HG03439 (cell line): ENCODE measurements around the gene KNDC1.

Experiments used
- ATAC-seq: cut with Tn5 transposase; IDR thresholded peaks from one replicate; pipeline ENCODE4 v1.9.1; 2021; ENCODE audit warnings: mild to moderate bottlenecking, moderate library complexity; ENCODE audit not compliant: unreplicated experiment

Gene KNDC1

DNA sequence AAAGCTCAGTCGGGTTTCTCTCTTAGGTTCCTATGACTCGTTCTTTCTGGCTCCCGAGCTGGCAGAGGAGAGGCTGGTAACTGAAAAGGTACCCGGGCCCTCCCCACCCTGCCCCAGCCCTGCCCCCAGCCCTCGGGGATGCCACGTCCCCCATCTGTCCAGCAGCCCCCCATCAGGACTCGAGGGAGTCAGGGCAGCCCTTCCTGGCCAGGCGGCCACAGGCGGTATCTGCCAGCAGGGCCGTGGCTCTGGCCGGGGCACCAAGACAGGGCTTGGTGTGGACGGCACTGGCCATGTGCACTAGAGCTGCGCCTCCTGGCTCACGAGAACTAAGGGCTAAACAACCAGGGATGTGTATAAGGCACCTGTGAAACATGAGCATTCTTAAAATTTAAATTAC, 29.7 kb downstream of the KNDC1 start:
- no peak for ATAC-seq

DNA sequence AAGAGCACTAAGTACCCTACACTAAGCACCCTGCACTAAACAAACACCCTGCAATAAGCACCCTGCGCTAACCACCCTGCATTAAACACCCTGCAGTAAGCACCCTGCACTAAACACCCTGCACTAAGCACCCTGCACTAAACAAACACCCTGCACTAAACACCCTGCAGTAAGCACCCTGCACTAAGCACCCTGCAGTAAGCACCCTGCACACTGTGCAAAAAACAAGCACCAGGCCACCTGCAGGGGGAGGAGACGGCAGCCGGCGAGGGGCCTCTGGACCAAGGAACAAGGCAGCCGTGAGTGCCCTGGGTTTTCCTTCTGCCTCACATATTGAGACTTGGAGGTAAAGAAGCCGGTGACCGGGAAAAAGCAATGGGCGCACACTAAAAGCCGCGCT, 30.2 kb downstream of the KNDC1 start:
- ATAC-seq, result no peak

DNA sequence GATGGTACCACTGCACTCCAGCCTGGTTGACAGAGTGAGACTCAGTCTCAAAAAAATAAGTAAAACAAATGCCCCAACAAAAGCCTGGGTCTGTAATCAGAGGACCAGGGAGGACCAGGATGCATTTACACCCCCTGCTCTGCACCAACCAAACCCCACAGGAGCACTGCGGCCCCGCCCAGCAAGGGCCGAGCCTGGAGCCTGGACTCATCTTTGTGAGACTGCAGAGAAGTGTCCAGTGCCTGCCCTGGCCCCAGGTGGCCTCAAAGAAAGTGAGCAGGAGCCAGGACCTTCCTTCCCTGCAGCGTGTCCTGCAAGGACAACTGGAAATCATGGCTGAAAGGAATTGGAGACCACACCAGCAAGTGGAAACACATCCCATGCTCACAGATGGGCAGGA, 31.6 kb downstream of the KNDC1 start:
- ATAC-seq, result no peak

DNA sequence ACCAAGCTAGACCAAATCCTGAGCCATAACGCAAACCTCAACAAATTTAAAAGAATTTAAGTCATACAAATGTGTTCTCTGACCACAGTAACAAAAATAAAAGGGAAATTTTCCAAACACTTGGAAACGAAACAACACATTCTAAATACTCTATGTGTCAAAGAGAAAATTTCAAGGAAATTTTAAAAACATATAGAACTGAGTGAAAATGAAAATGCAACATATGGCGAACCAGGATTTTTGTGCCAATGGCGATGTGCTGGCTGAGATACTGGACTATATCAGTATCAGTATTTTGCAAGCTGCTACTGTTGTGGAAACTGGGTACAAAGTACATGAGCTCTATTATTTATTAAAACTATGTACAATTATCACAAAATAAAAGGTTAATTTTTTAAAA, 34.1 kb downstream of the KNDC1 start:
- ATAC-seq, result no peak

DNA sequence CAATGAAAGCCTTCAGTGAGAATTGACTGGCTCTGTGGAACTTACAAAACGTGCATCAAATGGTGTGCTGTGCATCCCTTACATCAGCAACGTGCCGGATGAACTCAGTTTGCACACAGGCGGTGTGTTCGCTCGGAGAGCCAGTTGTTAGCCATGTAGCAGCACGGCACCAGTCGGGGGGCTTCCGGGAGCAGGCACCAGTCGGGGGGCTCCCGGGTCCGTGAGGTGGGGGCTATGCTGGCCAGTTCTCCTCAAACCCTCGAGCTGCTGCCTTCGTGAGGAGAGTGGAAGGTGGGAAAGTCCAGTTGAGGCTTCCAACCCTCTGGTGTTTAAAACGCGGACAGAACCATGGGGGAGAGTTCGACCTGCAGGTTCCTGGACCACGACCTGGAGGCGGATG, 35.1 kb downstream of the KNDC1 start:
- ATAC-seq, result no peak

DNA sequence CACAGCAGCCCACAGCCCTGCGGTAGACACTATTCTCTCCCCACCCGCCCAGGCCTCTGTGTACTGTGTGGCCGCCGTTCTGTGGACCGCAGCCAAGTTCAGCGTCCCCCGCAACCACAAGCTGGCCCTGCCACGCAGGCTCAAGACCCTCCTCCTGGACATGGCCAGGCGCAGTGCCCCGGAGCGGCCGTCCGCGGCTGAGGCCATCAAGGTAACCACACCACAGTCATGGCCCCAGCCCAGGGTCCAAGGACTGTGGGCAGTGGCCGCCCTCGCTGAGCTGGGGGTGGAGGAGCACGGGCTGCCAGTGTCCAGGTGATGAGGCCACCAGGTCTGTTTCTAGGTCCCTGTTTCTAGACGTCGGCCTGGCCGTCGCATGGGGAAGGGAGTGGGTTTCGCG, 35.6 kb downstream of the KNDC1 start:
- no peak for ATAC-seq

DNA sequence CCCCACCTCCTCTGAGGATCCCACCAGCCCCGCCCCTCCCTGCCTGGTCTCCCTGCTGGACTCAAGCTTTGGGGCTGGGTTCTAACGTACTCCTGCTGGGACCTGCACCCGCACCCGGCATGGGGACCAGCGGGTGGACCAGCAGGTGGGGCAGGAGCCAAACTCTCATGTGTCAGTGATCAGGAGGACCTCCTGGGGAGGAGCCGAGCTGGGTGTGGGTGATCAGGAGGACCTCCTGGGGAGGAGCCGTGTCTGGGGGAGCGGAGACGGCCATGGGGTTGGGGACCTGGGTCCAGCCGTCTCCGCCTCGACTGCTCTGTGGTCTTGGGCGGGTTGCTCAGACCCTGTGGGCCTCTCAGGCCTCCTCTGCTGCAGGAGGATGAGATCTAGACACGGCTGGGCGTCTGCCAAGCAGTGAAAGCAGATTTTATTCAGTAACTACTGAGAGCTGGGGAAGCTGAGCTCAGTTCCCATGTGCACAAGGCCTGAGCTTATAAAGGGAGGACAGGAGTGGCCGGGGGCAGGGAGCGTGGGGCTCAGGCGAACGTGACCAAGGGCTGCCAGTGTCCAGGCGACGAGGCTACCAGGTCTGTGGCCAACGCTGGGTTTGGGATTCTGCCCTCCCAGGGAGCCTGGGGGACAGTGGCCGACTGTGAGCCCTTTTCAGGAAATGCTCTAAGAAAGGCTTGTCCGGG, 36.3 kb downstream of the KNDC1 start:
- ATAC-seq, result no peak

DNA sequence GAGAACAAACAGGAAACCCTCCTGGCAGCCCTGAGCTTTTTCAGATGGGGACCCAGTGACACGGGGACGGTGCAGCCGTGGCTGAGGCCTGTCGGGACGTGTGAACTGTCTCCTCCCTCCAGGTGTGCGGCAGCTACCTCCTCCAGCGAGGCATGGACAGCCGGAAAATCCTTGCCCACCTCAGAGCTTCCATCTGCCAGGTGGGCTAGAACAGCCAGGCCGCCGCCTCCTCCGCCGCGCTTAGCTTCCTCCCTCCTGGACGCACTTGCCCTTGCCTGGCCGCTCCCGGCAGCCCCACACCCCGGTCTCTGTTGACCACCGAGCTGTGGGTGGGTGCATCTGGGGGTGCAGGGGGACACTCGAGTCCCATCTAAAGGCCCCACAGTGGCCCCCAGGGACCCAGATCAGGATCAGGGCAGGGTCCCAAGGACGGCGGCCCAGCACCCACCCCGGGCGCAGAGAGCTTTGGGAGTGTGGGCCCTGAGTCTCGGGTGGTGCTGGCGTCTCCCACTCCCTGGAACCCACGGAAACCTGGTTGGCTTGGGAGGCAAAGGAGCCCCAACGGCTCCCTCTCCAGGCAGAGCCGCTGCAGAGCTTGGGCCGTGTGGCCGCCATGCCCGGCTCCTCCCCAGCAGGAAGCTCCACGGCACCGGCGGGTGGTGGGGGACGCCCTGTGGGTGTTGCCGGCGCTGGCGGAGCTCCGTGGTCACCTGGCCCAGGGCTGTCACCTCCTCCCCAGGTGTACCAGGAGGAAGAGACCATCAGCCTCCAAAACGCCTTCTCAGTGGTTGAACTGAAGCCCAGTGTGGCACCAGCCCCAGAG, 37.1 kb downstream of the KNDC1 start:
- ATAC-seq, result no peak

DNA sequence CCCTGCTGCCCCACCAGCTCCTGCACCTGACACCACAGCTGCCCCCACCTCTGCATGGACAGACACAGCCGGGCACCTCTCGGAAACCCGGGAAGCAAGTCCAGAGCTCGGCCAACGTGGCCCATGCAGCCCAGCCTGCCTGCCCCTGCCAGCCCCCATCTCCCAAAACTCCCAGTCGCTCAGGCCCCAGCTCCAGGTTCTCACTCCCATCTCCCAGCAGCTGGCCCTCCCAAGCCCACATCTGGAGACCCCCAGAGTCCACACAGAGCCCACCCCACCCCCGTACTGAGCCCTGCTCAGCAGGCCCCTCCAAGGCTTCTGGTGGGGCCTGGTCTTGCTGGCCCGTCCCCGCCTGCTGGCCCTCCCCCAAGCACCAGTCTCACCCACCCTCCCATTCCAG, 37.8 kb downstream of the KNDC1 start:
- ATAC-seq, result no peak

DNA sequence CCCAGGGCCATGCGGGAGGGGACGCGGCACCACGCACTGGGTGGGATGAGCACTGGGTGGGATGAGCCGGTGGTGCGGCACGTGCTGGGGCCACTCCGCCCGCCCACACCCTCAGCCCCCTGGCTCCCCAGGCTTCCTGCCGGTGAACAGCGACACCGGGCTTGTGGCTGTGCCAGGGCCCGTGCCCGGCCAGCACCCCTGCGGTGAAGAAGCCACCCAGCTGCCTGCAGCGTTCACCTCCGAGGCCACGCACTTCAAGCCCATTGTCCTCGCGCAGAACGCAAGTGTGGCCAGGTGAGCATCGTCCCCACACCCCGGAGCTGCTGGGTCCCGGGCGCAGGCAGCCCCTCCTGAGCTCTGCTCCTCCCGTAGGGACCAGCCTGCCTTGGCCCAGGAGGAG, 38.2 kb downstream of the KNDC1 start:
- no peak for ATAC-seq

DNA sequence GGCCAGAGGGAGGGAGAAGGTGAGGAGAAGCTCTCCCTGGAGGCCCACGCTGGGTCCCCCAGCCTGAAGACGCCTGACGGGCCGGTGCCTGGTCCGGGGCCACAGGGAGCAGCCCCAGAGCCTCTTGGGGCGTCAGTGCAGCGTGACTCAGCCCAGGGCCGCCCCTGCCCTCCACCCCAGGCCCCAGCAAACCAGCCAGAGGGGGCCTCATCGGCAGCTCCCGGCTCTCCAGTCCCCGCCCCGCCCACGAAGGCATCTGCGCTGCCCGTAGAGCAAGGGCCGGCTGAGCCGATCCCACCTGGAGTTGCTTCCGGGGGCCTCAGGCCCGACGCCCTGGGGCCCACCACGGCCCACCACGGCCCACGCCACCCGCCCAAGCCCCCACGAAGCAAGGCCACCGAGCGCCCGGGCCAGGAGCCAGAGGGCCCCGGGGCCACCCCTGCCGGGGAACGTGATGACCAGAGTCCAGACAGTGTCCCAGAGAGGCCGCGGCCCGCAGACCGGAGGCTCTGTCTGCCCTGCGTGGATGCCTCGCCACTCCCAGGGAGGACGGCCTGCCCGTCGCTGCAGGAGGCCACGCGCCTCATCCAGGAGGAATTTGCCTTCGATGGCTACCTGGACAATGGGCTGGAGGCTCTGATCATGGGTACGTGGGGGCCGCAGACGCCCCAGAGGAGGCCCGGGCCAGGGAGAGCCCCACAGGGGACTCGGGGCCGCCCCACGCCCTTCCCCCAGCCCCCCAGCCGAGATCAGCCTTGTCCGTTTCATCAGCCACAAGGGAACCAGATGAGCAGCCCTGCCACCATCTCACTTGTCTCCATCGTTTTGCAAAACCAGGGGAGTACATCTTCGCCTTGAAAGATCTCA, 38.8 kb downstream of the KNDC1 start:
- no peak for ATAC-seq

DNA sequence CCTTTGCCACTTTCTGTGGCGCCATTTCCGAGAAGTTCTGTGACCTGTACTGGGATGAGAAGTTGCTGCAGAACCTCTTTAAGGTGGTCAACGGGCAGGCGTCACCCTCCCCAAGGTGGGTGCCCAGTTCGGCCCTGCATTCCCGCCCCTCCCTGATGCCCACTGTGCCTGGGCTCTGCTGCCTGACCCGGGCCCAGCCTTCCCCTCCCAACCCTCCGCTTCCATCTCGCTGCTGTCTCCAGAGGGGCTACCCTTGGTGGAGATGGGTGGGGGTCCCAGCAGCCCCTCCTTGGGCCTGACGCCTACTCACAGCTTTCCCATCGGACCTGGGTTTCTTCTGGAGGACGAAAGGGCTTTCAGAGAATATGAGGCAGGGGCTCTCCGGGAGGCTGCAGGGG, 39.5 kb downstream of the KNDC1 start:
- ATAC-seq, result no peak

DNA sequence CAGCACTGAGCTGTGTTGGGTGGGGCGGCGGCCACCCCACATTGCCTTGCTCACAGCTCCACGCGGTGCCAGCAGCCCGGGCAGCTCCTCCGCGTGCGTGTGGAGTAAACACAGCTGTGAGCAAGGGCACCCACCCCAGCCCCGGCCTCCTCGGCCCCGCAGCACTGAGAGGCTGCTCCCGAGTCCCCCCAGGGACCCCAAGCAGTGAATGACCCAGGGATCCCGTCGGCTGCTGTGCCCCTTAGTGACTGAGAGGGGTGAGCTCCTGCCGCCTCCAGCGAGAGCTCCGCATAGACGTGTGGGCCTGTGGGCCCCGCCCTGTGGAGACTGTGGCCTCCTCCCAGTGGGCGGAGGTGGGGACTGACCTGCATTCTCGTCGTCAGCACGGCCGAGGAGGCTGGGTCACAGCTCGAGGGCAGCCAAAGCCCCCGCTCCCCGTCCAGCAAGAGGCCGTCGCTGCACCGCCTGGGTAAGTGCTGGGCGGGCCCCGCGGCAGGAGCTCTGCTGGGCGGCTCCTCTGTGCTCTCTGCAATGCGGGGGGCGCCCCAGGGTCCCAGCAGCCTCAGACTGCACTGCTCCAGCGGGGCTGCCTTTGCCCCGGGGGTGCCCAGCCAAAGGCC, 40.1 kb downstream of the KNDC1 start:
- no peak for ATAC-seq

DNA sequence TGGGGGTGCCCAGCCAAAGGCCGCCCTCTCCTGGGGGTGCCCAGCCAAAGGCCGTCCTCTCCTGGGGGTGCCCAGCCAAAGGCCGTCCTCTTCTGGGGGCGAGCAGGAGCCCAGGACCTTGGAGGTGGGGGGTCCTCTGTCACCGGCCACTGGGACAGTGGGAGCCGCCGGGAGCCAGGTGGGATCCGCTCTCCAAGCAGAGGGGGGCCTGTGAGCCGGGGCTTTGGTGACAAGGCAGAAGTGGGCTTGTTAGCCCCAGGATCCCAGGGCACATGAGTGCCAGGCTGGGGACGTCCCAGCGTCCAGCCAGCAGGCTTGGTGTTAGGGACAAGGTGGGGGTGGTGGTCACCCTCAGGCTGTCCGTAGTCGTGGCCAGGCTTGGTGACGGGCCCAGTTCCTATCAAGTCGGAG, 40.6 kb downstream of the KNDC1 start:
- ATAC-seq, result no peak

DNA sequence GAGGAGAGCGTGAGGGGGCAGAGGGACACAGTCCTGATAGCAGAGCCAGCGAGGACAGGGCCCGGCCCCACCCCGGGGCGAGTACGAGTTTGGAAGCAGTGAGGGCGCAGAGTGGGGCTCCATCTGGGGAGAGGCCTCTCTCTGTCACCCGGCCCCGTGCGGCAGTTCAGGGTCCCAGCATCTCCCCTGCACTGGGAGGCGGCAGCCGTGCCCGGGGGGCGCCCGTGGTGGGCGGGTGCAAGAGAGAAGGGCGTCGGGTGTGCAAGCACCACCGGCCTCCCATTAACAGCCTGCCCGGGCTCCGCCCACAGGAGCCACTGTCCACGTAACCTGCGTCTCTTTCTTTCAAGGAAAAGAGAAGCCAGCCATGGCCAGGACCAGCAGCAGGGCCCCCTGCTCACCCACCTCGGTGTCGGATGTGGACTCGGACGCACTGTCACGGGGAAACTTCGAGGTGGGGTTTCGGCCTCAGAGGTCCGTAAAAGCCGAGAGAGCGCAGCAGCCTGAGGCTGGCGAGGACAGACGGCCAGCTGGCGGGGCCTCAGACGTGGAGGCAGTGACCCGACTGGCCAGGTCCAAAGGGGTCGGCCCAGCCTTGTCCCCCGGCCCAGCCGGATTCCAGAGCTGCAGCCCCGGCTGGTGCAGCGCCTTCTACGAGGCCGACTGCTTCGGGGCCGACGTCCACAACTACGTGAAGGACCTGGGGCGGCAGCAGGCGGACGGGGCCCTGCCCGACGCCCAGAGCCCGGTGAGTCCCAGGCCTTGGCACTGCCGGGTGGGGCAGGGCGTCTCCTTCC, 41.3 kb downstream of the KNDC1 start:
- ATAC-seq, result no peak

DNA sequence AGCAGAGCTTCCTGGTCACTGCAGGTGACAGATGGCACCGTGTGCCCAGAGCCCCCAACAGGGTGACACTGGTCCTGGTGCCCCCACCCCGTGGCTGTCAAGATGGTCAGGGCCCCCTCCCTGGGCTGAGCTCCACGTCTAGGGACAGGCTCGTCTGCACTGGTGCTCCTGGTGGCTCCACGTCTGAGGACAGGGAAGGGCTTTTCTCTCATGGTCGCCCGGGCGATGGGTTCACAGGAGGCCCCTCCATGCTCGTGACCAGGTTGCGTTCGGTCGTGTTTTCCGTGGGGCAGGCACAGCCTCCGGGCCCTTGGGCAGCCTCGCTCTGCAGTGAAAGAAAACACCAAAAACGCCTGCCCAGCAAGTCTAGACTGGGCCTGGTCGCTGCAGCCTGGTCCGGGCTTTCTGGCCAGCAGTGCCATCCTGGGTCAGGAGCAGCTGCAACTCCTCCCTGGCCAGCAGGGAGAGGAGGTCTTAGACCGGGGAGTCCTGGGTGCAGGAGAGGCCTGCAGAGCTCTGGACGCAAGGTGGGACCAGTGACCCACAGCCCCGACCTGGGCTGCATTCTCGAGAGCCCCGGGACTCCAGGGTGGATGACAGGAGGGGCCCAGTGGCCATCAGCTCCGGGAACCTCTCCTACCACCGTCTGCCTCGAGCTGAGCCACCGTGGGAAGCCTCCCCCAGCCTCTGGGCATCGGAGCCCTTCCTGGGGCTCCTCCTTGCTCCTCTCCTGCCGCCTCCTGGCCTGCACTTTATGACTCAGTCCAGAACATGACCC, 42.1 kb downstream of the KNDC1 start:
- ATAC-seq, result no peak

DNA sequence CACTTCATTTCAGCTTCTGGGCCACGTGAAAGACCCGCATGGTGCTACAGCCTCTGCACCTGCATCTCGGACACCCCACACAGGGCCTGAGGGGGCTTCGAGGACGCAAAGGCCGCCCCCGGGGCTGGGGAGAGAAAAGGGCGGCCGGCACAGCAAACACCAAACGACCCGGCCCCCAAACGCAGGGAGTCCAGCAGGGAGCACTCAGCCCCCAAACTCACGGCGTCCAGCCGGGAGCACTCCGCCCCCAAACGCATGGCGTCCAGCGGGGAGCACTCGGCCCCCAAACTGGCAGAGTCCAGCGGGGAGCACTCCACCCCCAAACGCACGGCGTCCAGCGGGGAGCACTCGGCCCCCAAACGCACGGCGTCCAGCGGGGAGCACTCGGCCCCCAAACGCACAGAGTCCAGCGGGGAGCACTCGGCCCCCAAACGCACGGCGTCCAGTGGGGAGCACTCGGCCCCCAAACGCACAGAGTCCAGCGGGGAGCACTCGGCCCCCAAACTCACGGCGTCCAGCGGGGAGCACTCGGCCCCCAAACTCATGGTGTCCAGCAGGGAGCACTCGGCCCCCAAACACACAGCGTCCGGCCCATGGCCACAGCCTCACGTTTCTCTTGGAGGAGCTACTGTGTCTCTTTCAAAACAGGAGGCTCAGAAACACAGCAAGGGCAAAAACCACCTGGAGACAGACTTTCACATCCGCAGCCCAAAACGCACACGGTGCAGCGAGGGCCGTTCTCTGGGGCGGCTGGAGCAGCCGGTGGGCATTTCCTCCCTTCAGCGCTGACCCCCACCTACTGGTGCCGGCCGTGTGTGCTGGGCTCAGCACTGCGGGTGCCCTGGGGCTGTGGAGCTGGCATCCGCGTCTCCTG, 43.0 kb downstream of the KNDC1 start:
- ATAC-seq, result no peak

DNA sequence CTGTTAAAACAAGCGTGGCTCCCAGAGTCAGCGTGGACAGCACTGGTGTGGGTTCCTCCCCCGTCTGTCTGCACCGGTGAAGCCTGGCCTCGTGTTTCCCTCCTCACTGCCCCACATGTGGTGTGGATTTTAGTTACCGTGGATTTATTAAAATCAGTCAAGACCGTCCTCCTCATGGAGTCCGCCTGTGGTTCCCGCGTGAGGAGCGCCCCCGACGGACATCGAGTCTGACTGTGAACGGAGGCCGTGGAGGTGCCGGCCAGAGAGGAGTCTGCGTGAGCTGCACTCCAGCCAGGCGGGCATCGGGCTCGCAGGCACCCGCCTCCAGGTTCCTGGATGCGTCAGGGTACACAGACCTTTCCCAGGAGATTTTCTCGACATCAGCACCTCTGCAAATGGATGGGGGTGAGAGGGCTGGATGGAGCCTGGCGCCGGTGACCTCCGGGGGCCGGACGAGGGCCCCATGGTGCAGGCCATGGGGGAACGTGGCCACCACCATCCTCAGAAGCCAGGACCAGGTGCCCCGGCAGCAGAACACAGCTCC, 43.7 kb downstream of the KNDC1 start:
- ATAC-seq, result no peak
